LHCN-M2 (cell line): Measurements from ENCODE around the gene GRK7. TPM values are rescaled to one million over a fixed set of nuclear protein-coding genes. Genes with fewer than 3 reads are reported as not detected.

Experiments used
- DNase-seq: peaks from one replicate; pipeline ENCODE4 v3.0.0-alpha.2; 2012; ENCODE audit warnings: low read depth
- polyA plus RNA-seq: library from polyadenylated mRNA; unstranded; fragments of >200 nt; gene quantifications from one replicate; pipeline ENCODE4 v1.2.1, GENCODE V29; 2012; ENCODE audit warnings: missing spikeins
- total RNA-seq: library from RNA; depleted of rRNA; stranded (reverse); fragments of >200 nt; gene quantifications from 2 replicates; pipeline ENCODE4 v1.2.3, GENCODE V29; 2014; rRNA removed

Gene GRK7
- total RNA-seq = not detected in 2 replicates
- polyA plus RNA-seq = not detected

GRCh38 chr3:141763088-141763750 lies at the start of gene GRK7:
Gene GRK7, plus strand, starts transcription at chr3:141763408. Its CDS starts 14,877 bp downstream, at chr3:141778285.
- no peak for DNase-seq

GRCh38 chr3:141714671-141715070 lies 48.5 kb upstream of the GRK7 start:
- DNase-seq = no peak

GRCh38 chr3:141722081-141722480 lies 41.1 kb upstream of the GRK7 start:
- no peak for DNase-seq

- no peak for DNase-seq
Measured at GRCh38 chr3:141722648-141723047, 40.6 kb upstream of the GRK7 start.

- no peak for DNase-seq
Measured at GRCh38 chr3:141723255-141723654, 40.0 kb upstream of the GRK7 start.

GRCh38 chr3:141724186-141724585 lies 39.0 kb upstream of the GRK7 start:
- DNase-seq = peak; percentile 1

- DNase-seq = no peak
Measured at GRCh38 chr3:141725036-141725435, 38.2 kb upstream of the GRK7 start.

GRCh38 chr3:141726483-141726882 lies 36.7 kb upstream of the GRK7 start:
- DNase-seq = no peak

- DNase-seq = peak; percentile 11
Measured at GRCh38 chr3:141728355-141728892, 34.8 kb upstream of the GRK7 start.

GRCh38 chr3:141729240-141729639 lies 34.0 kb upstream of the GRK7 start:
- DNase-seq = no peak

GRCh38 chr3:141735176-141735575 lies 28.0 kb upstream of the GRK7 start:
- DNase-seq = no peak

- DNase-seq = no peak
Measured at GRCh38 chr3:141735770-141736465, 27.3 kb upstream of the GRK7 start.

- no peak for DNase-seq
Measured at GRCh38 chr3:141737093-141737492, 26.1 kb upstream of the GRK7 start.

- no peak for DNase-seq
Measured at GRCh38 chr3:141737678-141738021, 25.6 kb upstream of the GRK7 start.

- DNase-seq = peak; percentile 95
Measured at GRCh38 chr3:141738022-141738890, 25.0 kb upstream of the GRK7 start, which contains the start of gene RNF7. Gene RNF7, plus strand, starts transcription at chr3:141738298. Its CDS starts 44 bp downstream, at chr3:141738342.

- peak; percentile 50 for DNase-seq
Measured at GRCh38 chr3:141738891-141739363, 24.3 kb upstream of the GRK7 start.

GRCh38 chr3:141739731-141740130 lies 23.5 kb upstream of the GRK7 start:
- DNase-seq = no peak

- DNase-seq = peak; percentile 14
Measured at GRCh38 chr3:141740349-141740748, 22.9 kb upstream of the GRK7 start.

- DNase-seq = no peak
Measured at GRCh38 chr3:141743305-141743704, 19.9 kb upstream of the GRK7 start.

GRCh38 chr3:141746962-141747361 lies 16.2 kb upstream of the GRK7 start:
- no peak for DNase-seq

GRCh38 chr3:141753399-141753798 lies 9.8 kb upstream of the GRK7 start:
- DNase-seq = no peak

GRCh38 chr3:141754032-141754431 lies 9.2 kb upstream of the GRK7 start:
- no peak for DNase-seq
